ENCODE results near the gene PRKD2.

DNA sequence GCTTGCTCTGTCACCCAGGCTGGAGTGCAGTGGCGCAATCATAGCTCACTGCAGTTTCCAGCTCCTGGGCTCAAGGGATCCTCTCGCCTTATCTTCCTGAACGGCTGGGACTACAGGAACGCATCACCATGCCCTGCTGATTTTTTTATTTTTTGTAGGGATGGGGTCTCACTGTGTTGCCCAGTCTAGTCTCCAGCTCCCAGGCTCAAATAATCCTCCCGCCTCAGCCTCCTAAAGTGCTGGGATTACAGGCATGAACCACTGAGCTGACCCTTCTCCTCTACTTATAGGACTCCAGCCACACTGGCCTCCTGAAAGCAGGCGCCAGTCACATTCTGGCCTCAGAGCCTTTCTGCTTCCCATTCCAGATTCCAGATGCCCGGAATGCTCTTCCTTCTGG, 66.5 kb downstream of the PRKD2 start:
- TF ChIP-seq, protein P1, sequence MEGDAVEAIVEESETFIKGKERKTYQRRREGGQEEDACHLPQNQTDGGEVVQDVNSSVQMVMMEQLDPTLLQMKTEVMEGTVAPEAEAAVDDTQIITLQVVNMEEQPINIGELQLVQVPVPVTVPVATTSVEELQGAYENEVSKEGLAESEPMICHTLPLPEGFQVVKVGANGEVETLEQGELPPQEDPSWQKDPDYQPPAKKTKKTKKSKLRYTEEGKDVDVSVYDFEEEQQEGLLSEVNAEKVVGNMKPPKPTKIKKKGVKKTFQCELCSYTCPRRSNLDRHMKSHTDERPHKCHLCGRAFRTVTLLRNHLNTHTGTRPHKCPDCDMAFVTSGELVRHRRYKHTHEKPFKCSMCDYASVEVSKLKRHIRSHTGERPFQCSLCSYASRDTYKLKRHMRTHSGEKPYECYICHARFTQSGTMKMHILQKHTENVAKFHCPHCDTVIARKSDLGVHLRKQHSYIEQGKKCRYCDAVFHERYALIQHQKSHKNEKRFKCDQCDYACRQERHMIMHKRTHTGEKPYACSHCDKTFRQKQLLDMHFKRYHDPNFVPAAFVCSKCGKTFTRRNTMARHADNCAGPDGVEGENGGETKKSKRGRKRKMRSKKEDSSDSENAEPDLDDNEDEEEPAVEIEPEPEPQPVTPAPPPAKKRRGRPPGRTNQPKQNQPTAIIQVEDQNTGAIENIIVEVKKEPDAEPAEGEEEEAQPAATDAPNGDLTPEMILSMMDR (IDR thresholded peaks at IDR 0.05) = no peak
- TF ChIP-seq EZH2 (IDR thresholded peaks at IDR 0.05) (no peak), EZH2phosphoT487 (IDR thresholded peaks at IDR 0.05) (no peak)
